SK-N-SH (cell line): ENCODE measurements around the gene CYS1. TPM values are rescaled to one million over a fixed set of nuclear protein-coding genes. Genes with fewer than 3 reads are reported as not detected.
"Not testable (repeated sequence)": the region's sequence is repeated elsewhere in the genome, so short reads cannot be mapped to it uniquely, and the experiment has no call there.

ENCODE experiments used
- CTCF ChIA-PET: fragments of 300-600, 350-600 bp; formaldehyde crosslinking; extraction: SDS; loops from one replicate; lab custom pipeline; 2021; lab: Yijun Ruan, JAX
- POLR2A ChIA-PET: fragments of 350-600 bp; sonication (Branson Sonifier 250); formaldehyde crosslinking; extraction: SDS; loops from one replicate; lab custom pipeline; 2020; ENCODE audit warnings: antibody characterized with exemption, inconsistent platforms; lab: Yijun Ruan, JAX
- DNase-seq: peaks from one replicate; pipeline ENCODE4 v3.0.0; 2012
- H2AFZ ChIP-seq: fragments of 200-600 bp; sonication (generic); 2 replicates; pipeline ENCODE4 v1.8.1; 2016; ENCODE audit warnings: antibody characterized with exemption, mild to moderate bottlenecking, low read depth
- H3F3A ChIP-seq: fragments of 200-600 bp; sonication (generic); replicated peaks from 2 replicates; pipeline ENCODE3; 2016; ENCODE audit warnings: antibody characterized with exemption, mild to moderate bottlenecking; ENCODE audit not compliant: insufficient read depth
- H3K27ac ChIP-seq, 2 experiments: fragments of 200-500 bp in 1 of 2; fragments of 200-600 bp in 1 of 2; sonication (Bioruptor generic) in 1 of 2; sonication (generic), shearing (Covaris generic) in 1 of 2; 2 replicates each; pipeline versions ENCODE4 v1.5.1 to v1.6.1; 2014 to 2016; ENCODE audit warnings: low read depth in 2 of 2, inconsistent platforms in 1 of 2, low read length in 1 of 2, mild to moderate bottlenecking in 1 of 2, mixed read lengths in 1 of 2
- H3K27me3 ChIP-seq: fragments of 200-600 bp; sonication (generic), shearing (Covaris generic); 2 replicates; pipeline ENCODE4 v1.6.1; 2016; ENCODE audit warnings: mixed run types; ENCODE audit not compliant: insufficient read depth
- H3K36me3 ChIP-seq, 2 experiments: fragments of 200-500 bp in 1 of 2; fragments of 200-600 bp in 1 of 2; sonication (Bioruptor generic) in 1 of 2; sonication (generic) in 1 of 2; replicated peaks in 1 of 2; 2 replicates each; pipeline versions ENCODE3 to v1.5.1; 2014 to 2016; ENCODE audit warnings: low read length in 1 of 2, mild to moderate bottlenecking in 1 of 2; ENCODE audit not compliant: insufficient read depth in 2 of 2, control insufficient read depth in 1 of 2
- H3K4me1 ChIP-seq, 2 experiments: fragments of 200-500 bp in 1 of 2; fragments of 200-600 bp in 1 of 2; sonication (Bioruptor generic) in 1 of 2; sonication (generic), shearing (Covaris generic) in 1 of 2; 2 replicates each; pipeline versions ENCODE4 v1.5.1 to v1.6.1; 2014 to 2016; ENCODE audit warnings: low read depth in 1 of 2, low read length in 1 of 2, mixed run types in 1 of 2; ENCODE audit not compliant: insufficient read depth in 2 of 2, control insufficient read depth in 1 of 2
- H3K4me2 ChIP-seq: fragments of 200-600 bp; sonication (generic), shearing (Covaris generic); 2 replicates; pipeline ENCODE4 v1.6.1; 2017; ENCODE audit warnings: mixed run types
- H3K4me3 ChIP-seq, 2 experiments: fragments of 200-500 bp in 1 of 2; fragments of 200-600 bp in 1 of 2; sonication (Bioruptor generic) in 1 of 2; sonication (generic), shearing (Covaris generic) in 1 of 2; 2 replicates each; pipeline versions ENCODE4 v1.5.1 to v1.8.1; 2014 to 2016; ENCODE audit warnings: low read depth in 2 of 2, inconsistent platforms in 1 of 2, low read length in 1 of 2, mild to moderate bottlenecking in 1 of 2, mixed read lengths in 1 of 2, moderate library complexity in 1 of 2
- H3K79me2 ChIP-seq: fragments of 200-600 bp; sonication (generic); 2 replicates; pipeline ENCODE4 v1.8.1; 2017; ENCODE audit warnings: mild to moderate bottlenecking; ENCODE audit not compliant: insufficient read depth
- H3K9ac ChIP-seq: fragments of 200-600 bp; sonication (generic); 2 replicates; pipeline ENCODE4 v1.6.1; 2017; ENCODE audit warnings: mixed run types
- H3K9me2 ChIP-seq: fragments of 200-600 bp; sonication (generic); 2 replicates; pipeline ENCODE4 v1.6.1; 2017; ENCODE audit warnings: mixed run types
- H3K9me3 ChIP-seq: fragments of 200-600 bp; sonication (generic); 2 replicates; pipeline ENCODE4 v1.6.1; 2017; ENCODE audit warnings: mixed run types, mild to moderate bottlenecking, moderate library complexity
- H4K20me1 ChIP-seq: fragments of 200-600 bp; sonication (generic); 2 replicates; pipeline ENCODE4 v1.6.1; 2017; ENCODE audit warnings: mild to moderate bottlenecking, mixed run types; ENCODE audit not compliant: insufficient read depth
- ELF1 ChIP-seq: IDR thresholded peaks from 2 replicates; pipeline ENCODE4 v1.4.0; 2012
- EP300 ChIP-seq, 2 experiments: IDR thresholded peaks; 2 replicates each; pipeline versions ENCODE4 v1.4.0 to v1.6.1; 2012; ENCODE audit warnings: borderline replicate concordance in 1 of 2, low read depth in 1 of 2, low read length in 1 of 2
- EZH2phosphoT487 ChIP-seq: fragments of 200-600 bp; sonication (generic); IDR thresholded peaks from 2 replicates; pipeline ENCODE4 v1.6.1; 2017; ENCODE audit warnings: low read depth, mixed run types, mild to moderate bottlenecking, antibody characterized with exemption, moderate library complexity, borderline replicate concordance
- FOXJ3 ChIP-seq: sonication (generic); formaldehyde crosslinking; IDR thresholded peaks from 2 replicates; pipeline ENCODE4 v1.5.1; 2020; ENCODE audit warnings: mild to moderate bottlenecking, missing genetic modification reagents
- MAX ChIP-seq: IDR thresholded peaks from 2 replicates; pipeline ENCODE4 v1.4.0; 2012; ENCODE audit warnings: low read depth
- MEF2A ChIP-seq: IDR thresholded peaks from 2 replicates; pipeline ENCODE4 v1.4.0; 2012; ENCODE audit warnings: low read depth, borderline replicate concordance
- NFIC ChIP-seq: IDR thresholded peaks from 2 replicates; pipeline ENCODE4 v1.4.0; 2012; ENCODE audit warnings: borderline replicate concordance
- RXRA ChIP-seq: IDR thresholded peaks from 2 replicates; pipeline ENCODE4 v1.4.0; 2012; ENCODE audit warnings: low read depth, mild to moderate bottlenecking, borderline replicate concordance
- SMC3 ChIP-seq: IDR thresholded peaks from 2 replicates; pipeline ENCODE4 v1.6.1; 2012; ENCODE audit warnings: low read depth, low read length, improper control_type of control experiment
- WGBS: methylation state at CpG from one replicate; pipeline ENCODE4 v1.1.6; 2017; ENCODE audit warnings: low lambda C conversion rate; 5-methylcytosine and 5-hydroxymethylcytosine counted together
- polyA plus RNA-seq, 3 experiments: library from polyadenylated mRNA; depleted of rRNA; stranded (reverse); fragments of >200 nt; gene quantifications; 2 replicates each; pipeline ENCODE4 v1.2.3, GENCODE V29; 2012
- TF ChIP-seq, protein P1 (sequence below): IDR thresholded peaks from 2 replicates; pipeline ENCODE4 v1.4.0; 2012; ENCODE audit warnings: low read depth, borderline replicate concordance
- TF ChIP-seq, protein P2 (sequence below): fragments of 200-600 bp; sonication (generic); IDR thresholded peaks from 2 replicates; pipeline ENCODE4 v1.6.1; 2017; ENCODE audit warnings: antibody characterized with exemption, mild to moderate bottlenecking, moderate library complexity
- TF ChIP-seq, protein P3 (sequence below): IDR thresholded peaks from 2 replicates; pipeline ENCODE4; 2012

The CYS1 gene
- polyA plus RNA-seq, 1 of the 3 experiments (the other 2 are of a cell fraction): 1.2 TPM

GRCh38 chr2:10119027-10119325 is 38.8 kb upstream of the CYS1 start:
- no peak for DNase-seq
- Histone ChIP-seq H3K4me1 (peaks cover 0 to 21% of the 10 kb centered on the region in 2 experiments; a peak in 2 of 4 replicates), H2AFZ (no peak overlapping the region), H3K27me3 (no peaks in the 10 kb centered on the region), H4K20me1 (no peaks in the 10 kb centered on the region), H3K36me3 (no peaks in the 10 kb centered on the region), H3K9me2 (no peaks in the 10 kb centered on the region), H3K4me3 (no peak overlapping the region), H3K9me3 (no peaks in the 10 kb centered on the region), H3F3A (peaks cover 28% of the 10 kb centered on the region), H3K4me2 (no peak overlapping the region), H3K27ac (no peak overlapping the region; a peak in 1 of 4 replicates), H3K9ac (no peak overlapping the region), H3K79me2 (peaks cover 41% of the 10 kb centered on the region)
- TF ChIP-seq MAX (no peak), EP300 (IDR thresholded peaks at IDR 0.05; ENCODE audit: borderline replicate concordance in 1 of 2, low read depth in 1 of 2, low read length in 1 of 2) (no peak), MEF2A (no peak), FOXJ3 (CRISPR knock-in tag) (no peak)
- TF ChIP-seq, protein P1, sequence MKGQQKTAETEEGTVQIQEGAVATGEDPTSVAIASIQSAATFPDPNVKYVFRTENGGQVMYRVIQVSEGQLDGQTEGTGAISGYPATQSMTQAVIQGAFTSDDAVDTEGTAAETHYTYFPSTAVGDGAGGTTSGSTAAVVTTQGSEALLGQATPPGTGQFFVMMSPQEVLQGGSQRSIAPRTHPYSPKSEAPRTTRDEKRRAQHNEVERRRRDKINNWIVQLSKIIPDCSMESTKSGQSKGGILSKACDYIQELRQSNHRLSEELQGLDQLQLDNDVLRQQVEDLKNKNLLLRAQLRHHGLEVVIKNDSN: no peak
- ChIA-PET POLR2A (interaction anchor here (1.2 kb wide), 1 partner anchor 47 kb away, joined by 3 read pairs; no protein-coding TSS in a partner anchor), CTCF (interaction anchor here (1.2 to 13.2 kb wide), 3 partner anchors 22 to 316 kb away, joined by 9 to 144 read pairs (median 18); no protein-coding TSS in a partner anchor)
- 92% methylated on average over 3 of the region's 3 CpGs for WGBS

DNA sequence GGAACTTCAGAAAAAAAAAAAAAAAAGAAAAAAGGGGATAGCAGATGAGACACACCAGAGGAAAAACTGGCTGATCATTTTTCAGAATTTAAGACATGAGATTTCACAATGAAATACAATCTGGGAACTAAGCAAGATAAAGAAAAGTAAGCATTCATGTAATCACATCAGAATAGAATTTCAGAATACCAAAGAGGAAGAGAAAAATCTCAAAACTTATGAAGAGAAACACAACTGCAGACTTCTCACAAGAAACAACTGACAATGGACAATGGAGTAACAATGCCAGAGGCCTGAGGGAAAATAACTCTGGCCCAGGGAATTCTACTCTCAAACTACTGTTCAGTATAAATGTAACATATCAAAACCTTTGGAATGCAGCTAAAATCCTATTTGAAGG is 29.1 kb upstream of the CYS1 start:
- Histone ChIP-seq H3K9me3 (no peaks in the 10 kb centered on the region), H3K36me3 (no peaks in the 10 kb centered on the region), H3K27ac (no peak overlapping the region), H4K20me1 (no peaks in the 10 kb centered on the region), H3K4me3 (no peak overlapping the region), H3K9me2 (no peaks in the 10 kb centered on the region), H3F3A (peaks cover 4% of the 10 kb centered on the region), H3K9ac (no peak overlapping the region), H3K4me2 (no peak overlapping the region)
- CTCF ChIA-PET: interaction anchor here (1.1 to 36.2 kb wide), 5 partner anchors 12 to 61 kb away, joined by 3 to 946 read pairs (median 4); partner anchors contain the start of gene CYS1
- no peak for TF ChIP-seq NFIC
- no peak for TF ChIP-seq ELF1
- no peak for TF ChIP-seq EZH2phosphoT487
- no peak for TF ChIP-seq RXRA
- TF ChIP-seq, protein P2, sequence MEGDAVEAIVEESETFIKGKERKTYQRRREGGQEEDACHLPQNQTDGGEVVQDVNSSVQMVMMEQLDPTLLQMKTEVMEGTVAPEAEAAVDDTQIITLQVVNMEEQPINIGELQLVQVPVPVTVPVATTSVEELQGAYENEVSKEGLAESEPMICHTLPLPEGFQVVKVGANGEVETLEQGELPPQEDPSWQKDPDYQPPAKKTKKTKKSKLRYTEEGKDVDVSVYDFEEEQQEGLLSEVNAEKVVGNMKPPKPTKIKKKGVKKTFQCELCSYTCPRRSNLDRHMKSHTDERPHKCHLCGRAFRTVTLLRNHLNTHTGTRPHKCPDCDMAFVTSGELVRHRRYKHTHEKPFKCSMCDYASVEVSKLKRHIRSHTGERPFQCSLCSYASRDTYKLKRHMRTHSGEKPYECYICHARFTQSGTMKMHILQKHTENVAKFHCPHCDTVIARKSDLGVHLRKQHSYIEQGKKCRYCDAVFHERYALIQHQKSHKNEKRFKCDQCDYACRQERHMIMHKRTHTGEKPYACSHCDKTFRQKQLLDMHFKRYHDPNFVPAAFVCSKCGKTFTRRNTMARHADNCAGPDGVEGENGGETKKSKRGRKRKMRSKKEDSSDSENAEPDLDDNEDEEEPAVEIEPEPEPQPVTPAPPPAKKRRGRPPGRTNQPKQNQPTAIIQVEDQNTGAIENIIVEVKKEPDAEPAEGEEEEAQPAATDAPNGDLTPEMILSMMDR: no peak
- TF ChIP-seq SMC3: no peak
- TF ChIP-seq, protein P3, sequence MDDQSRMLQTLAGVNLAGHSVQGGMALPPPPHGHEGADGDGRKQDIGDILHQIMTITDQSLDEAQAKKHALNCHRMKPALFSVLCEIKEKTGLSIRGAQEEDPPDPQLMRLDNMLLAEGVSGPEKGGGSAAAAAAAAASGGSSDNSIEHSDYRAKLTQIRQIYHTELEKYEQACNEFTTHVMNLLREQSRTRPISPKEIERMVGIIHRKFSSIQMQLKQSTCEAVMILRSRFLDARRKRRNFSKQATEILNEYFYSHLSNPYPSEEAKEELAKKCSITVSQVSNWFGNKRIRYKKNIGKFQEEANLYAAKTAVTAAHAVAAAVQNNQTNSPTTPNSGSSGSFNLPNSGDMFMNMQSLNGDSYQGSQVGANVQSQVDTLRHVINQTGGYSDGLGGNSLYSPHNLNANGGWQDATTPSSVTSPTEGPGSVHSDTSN: no peak
- no peak for TF ChIP-seq FOXJ3 (CRISPR knock-in tag)
- TF ChIP-seq, all 33 proteins: peak for 0
- Histone ChIP-seq H2AFZ (no peak overlapping the region), H3K4me1 (no peaks in the 10 kb centered on the region), H3K27me3 (no peaks in the 10 kb centered on the region), H3K79me2 (no peaks in the 10 kb centered on the region)
- no peak for DNase-seq
- POLR2A ChIA-PET: no interaction called here

GRCh38 chr2:10104906-10105305 is 24.7 kb upstream of the CYS1 start:
- POLR2A ChIA-PET, H3K27me3 ChIP-seq, H3K4me2 ChIP-seq, H3F3A ChIP-seq, H3K4me1 ChIP-seq, H2AFZ ChIP-seq, H3K27ac ChIP-seq, H4K20me1 ChIP-seq, H3K9ac ChIP-seq, H3K9me2 ChIP-seq, H3K9me3 ChIP-seq, DNase-seq, H3K36me3 ChIP-seq, H3K4me3 ChIP-seq, H3K79me2 ChIP-seq: not testable (repeated sequence)
- CTCF ChIA-PET: interaction anchor here (0.6 to 36.2 kb wide), 6 partner anchors 8 to 583 kb away, joined by 3 to 946 read pairs (median 4); partner anchors contain the start of gene CYS1
